ENCODE measurements around the gene METTL25. TPM values are rescaled to one million over a fixed set of nuclear protein-coding genes. Genes with fewer than 3 reads are reported as not detected.

METTL25 gene
- total RNA-seq, 1 donor from 2014 or later = 11.9 TPM

GRCh38 chr12:82514880-82515279 is 156.6 kb downstream of the METTL25 start:
- H3K9me3 Mint-ChIP-seq = peaks cover 7% of the 10 kb centered on the region
- peaks cover 5% of the 10 kb centered on the region for H3K4me1 Mint-ChIP-seq
- no peak overlapping the region for H3K4me3 Mint-ChIP-seq
- no peak overlapping the region for H3K27ac Mint-ChIP-seq
- no peak for TF ChIP-seq CTCF (IDR thresholded peaks at IDR 0.05; ENCODE audit: unreplicated experiment)
- H3K36me3 Mint-ChIP-seq = no peaks in the 10 kb centered on the region
- no peaks in the 10 kb centered on the region for H3K27me3 Mint-ChIP-seq (ENCODE audit: low read depth)
- DNase-seq (ENCODE audit: low spot score in 2 of 2, unreplicated experiment in 2 of 2) = no peak

- peaks cover 7% of the 10 kb centered on the region for H3K9me3 Mint-ChIP-seq
- H3K27me3 Mint-ChIP-seq (ENCODE audit: low read depth) = no peaks in the 10 kb centered on the region
- TF ChIP-seq CTCF (IDR thresholded peaks at IDR 0.05; ENCODE audit: unreplicated experiment) = no peak
- DNase-seq (ENCODE audit: low spot score in 2 of 2, unreplicated experiment in 2 of 2) = no peak
- peaks cover 2% of the 10 kb centered on the region for H3K4me1 Mint-ChIP-seq
- H3K27ac Mint-ChIP-seq = no peak overlapping the region
- no peaks in the 10 kb centered on the region for H3K36me3 Mint-ChIP-seq
- H3K4me3 Mint-ChIP-seq = no peak overlapping the region
Measured at GRCh38 chr12:82515652-82516051, 157.3 kb downstream of the METTL25 start.

- no peaks in the 10 kb centered on the region for H3K27me3 Mint-ChIP-seq (ENCODE audit: low read depth)
- no peaks in the 10 kb centered on the region for H3K36me3 Mint-ChIP-seq
Measured at GRCh38 chr12:82517027-82517426, 158.7 kb downstream of the METTL25 start.

GRCh38 chr12:82517808-82518207 is 159.5 kb downstream of the METTL25 start:
- Mint-ChIP-seq H3K27me3 (ENCODE audit: low read depth) (no peaks in the 10 kb centered on the region), H3K4me3 (no peak overlapping the region), H3K4me1 (no peaks in the 10 kb centered on the region), H3K9me3 (peaks cover 7% of the 10 kb centered on the region), H3K27ac (no peak overlapping the region), H3K36me3 (no peaks in the 10 kb centered on the region)
- no peak for DNase-seq (ENCODE audit: low spot score in 2 of 2, unreplicated experiment in 2 of 2)
- TF ChIP-seq CTCF (IDR thresholded peaks at IDR 0.05; ENCODE audit: unreplicated experiment) = no peak

More at GRCh38 chr12:82517027-82517426, 158.7 kb downstream of the METTL25 start:
- no peak for TF ChIP-seq CTCF (IDR thresholded peaks at IDR 0.05; ENCODE audit: unreplicated experiment)
- Mint-ChIP-seq H3K4me3 (no peak overlapping the region), H3K4me1 (no peaks in the 10 kb centered on the region), H3K9me3 (peaks cover 7% of the 10 kb centered on the region), H3K27ac (no peak overlapping the region)
- no peak for DNase-seq (ENCODE audit: low spot score in 2 of 2, unreplicated experiment in 2 of 2)

GRCh38 chr12:82519510-82519909 is 161.2 kb downstream of the METTL25 start:
- H3K27ac Mint-ChIP-seq = no peak overlapping the region
- peaks cover 5% of the 10 kb centered on the region for H3K4me1 Mint-ChIP-seq
- no peaks in the 10 kb centered on the region for H3K36me3 Mint-ChIP-seq
- no peak for TF ChIP-seq CTCF (IDR thresholded peaks at IDR 0.05; ENCODE audit: unreplicated experiment)
- peaks cover 7% of the 10 kb centered on the region for H3K9me3 Mint-ChIP-seq
- DNase-seq (ENCODE audit: low spot score in 2 of 2, unreplicated experiment in 2 of 2) = no peak
- no peaks in the 10 kb centered on the region for H3K27me3 Mint-ChIP-seq (ENCODE audit: low read depth)
- H3K4me3 Mint-ChIP-seq = no peak overlapping the region

- no peak for DNase-seq (ENCODE audit: low spot score in 2 of 2, unreplicated experiment in 2 of 2)
- H3K27me3 Mint-ChIP-seq (ENCODE audit: low read depth) = no peaks in the 10 kb centered on the region
- H3K27ac Mint-ChIP-seq = no peak overlapping the region
- peaks cover 7% of the 10 kb centered on the region for H3K4me1 Mint-ChIP-seq
- TF ChIP-seq CTCF (IDR thresholded peaks at IDR 0.05; ENCODE audit: unreplicated experiment) = no peak
- H3K4me3 Mint-ChIP-seq = no peak overlapping the region
- peaks cover 7% of the 10 kb centered on the region for H3K9me3 Mint-ChIP-seq
- no peaks in the 10 kb centered on the region for H3K36me3 Mint-ChIP-seq
Measured at GRCh38 chr12:82522285-82522684, 164.0 kb downstream of the METTL25 start.

All from mesothelial cell of epicardium (in vitro differentiated cells).